Caco-2 (cell line): ENCODE data around the gene CAPN8. TPM values are rescaled to one million over a fixed set of nuclear protein-coding genes. Genes with fewer than 3 reads are reported as not detected.

Source experiments
- BruUV-seq: library from RNA; stranded (reverse); fragments of 400-500 nt; replicated peaks from 2 replicates; lab custom pipeline; 2021; lab: Mats Ljungman, UMichigan
- CTCF ChIA-PET: fragments of 300-600 bp; sonication (Branson Sonifier 250); formaldehyde crosslinking; loops from one replicate; lab custom pipeline; 2022; ENCODE audit warnings: antibody characterized with exemption; lab: Charles Lee
- POLR2A ChIA-PET: fragments of 300-600 bp; sonication (Branson Sonifier 250); formaldehyde crosslinking; loops from one replicate; lab custom pipeline; 2022; ENCODE audit warnings: antibody characterized with exemption; lab: Charles Lee
- DNase-seq, 2 experiments: peaks; one replicate each; pipeline versions ENCODE4 v3.0.0 to v3.0.0-alpha.2; 2020 to 2022
- H3K27me3 ChIP-seq: replicated peaks from 2 replicates; pipeline ENCODE4 v1.6.0; 2011; ENCODE audit warnings: low read length; ENCODE audit not compliant: control insufficient read depth, insufficient read depth
- H3K36me3 ChIP-seq: 2 replicates; pipeline ENCODE4 v1.5.1; 2011; ENCODE audit warnings: low read length; ENCODE audit not compliant: control insufficient read depth, insufficient read depth
- H3K4me1 ChIP-seq: fragments of 250-450 bp; sonication (Bioruptor Pico); 2 replicates; pipeline ENCODE4 v1.5.1; 2020; ENCODE audit warnings: mild to moderate bottlenecking
- H3K4me3 ChIP-seq: 2 replicates; pipeline ENCODE4 v1.5.1; 2011; ENCODE audit warnings: low read depth, mild to moderate bottlenecking, control low read depth, low read length
- H3K9me3 ChIP-seq: fragments of 250-450 bp; sonication (Bioruptor Pico); 2 replicates; pipeline ENCODE4 v1.5.1; 2020; ENCODE audit warnings: mild to moderate bottlenecking, moderate library complexity
- H3K27ac Mint-ChIP-seq: one replicate; pipeline ENCODE4 v1.8.0; 2022; ENCODE audit warnings: mixed read lengths; ENCODE audit not compliant: unreplicated experiment
- H3K27me3 Mint-ChIP-seq: one replicate; pipeline ENCODE4 v1.8.0; 2022; ENCODE audit warnings: mixed read lengths; ENCODE audit not compliant: insufficient read depth, unreplicated experiment
- H3K36me3 Mint-ChIP-seq: one replicate; pipeline ENCODE4 v1.8.0; 2022; ENCODE audit warnings: mild to moderate bottlenecking, mixed read lengths; ENCODE audit not compliant: insufficient read depth, unreplicated experiment
- H3K4me1 Mint-ChIP-seq: one replicate; pipeline ENCODE4 v1.8.0; 2022; ENCODE audit warnings: low read depth, mixed read lengths; ENCODE audit not compliant: unreplicated experiment
- H3K4me3 Mint-ChIP-seq: one replicate; pipeline ENCODE4 v1.8.0; 2022; ENCODE audit warnings: mild to moderate bottlenecking, moderate library complexity, mixed read lengths; ENCODE audit not compliant: unreplicated experiment
- H3K9me3 Mint-ChIP-seq: one replicate; pipeline ENCODE4 v1.8.0; 2022; ENCODE audit warnings: mixed read lengths; ENCODE audit not compliant: unreplicated experiment
- CTCF ChIP-seq, 2 experiments: fragments of 200-600 bp in 1 of 2; IDR thresholded peaks; 1 replicate in 1 of 2; 2 replicates in 1 of 2; pipeline versions ENCODE4 v1.5.1 to v1.8.0; 2011 to 2022; ENCODE audit warnings: antibody characterized with exemption in 1 of 2, control low read depth in 1 of 2, inconsistent platforms in 1 of 2, low read depth in 1 of 2, low read length in 1 of 2, mild to moderate bottlenecking in 1 of 2, moderate library complexity in 1 of 2; ENCODE audit not compliant: insufficient read depth in 1 of 2, severe bottlenecking in 1 of 2, unreplicated experiment in 1 of 2
- intact Hi-C: fragments of 100-400 bp; cut with micrococcal nuclease; formaldehyde crosslinking; loops from one replicate; pipeline ENCODE4 v1.10.0; 2022; ENCODE audit not compliant: unreplicated experiment
- total RNA-seq: library from RNA; stranded (reverse); gene quantifications from 2 replicates; pipeline ENCODE4 v1.2.3, GENCODE V29; 2022

The CAPN8 gene
- total RNA-seq, 1 experiment from 2014 or later, result 4.1 TPM

GRCh38 chr1:223670458-223671159, 5.1 kb upstream of the CAPN8 start:
- ChIA-PET CTCF (interaction anchor here (0.5 to 0.7 kb wide), 2 partner anchors 21 to 537 kb away, joined by 3 to 4 read pairs; no protein-coding TSS in a partner anchor), POLR2A (no interaction called here)
- peak; percentile 24 to 37 for TF ChIP-seq CTCF (IDR thresholded peaks at IDR 0.05; ENCODE audit: insufficient read depth in 1 of 2, low read depth in 1 of 2, low read length in 1 of 2, severe bottlenecking in 1 of 2, unreplicated experiment in 1 of 2)
- Mint-ChIP-seq H3K9me3 (peaks cover 43% of the 10 kb centered on the region), H3K4me1 (peaks cover 11% of the 10 kb centered on the region), H3K4me3 (no peak overlapping the region), H3K27ac (no peak overlapping the region), H3K36me3 (no peaks in the 10 kb centered on the region), H3K27me3 (no peaks in the 10 kb centered on the region)
- no peaks in the 10 kb centered on the region for H3K27me3 ChIP-seq
- no peak overlapping the region for H3K4me3 ChIP-seq
- H3K36me3 ChIP-seq, result no peaks in the 10 kb centered on the region
- intact Hi-C loops, result no loop called here
- no TSS peak for BruUV-seq
- peaks cover 24% of the 10 kb centered on the region for H3K9me3 ChIP-seq
- peaks cover 15% of the 10 kb centered on the region; the same call in 1 of the 2 replicates for H3K4me1 ChIP-seq
- DNase-seq, result peak; percentile 36 to 39

- Mint-ChIP-seq H3K36me3 (no peaks in the 10 kb centered on the region), H3K4me1 (peaks cover 11% of the 10 kb centered on the region), H3K27me3 (no peaks in the 10 kb centered on the region), H3K4me3 (no peak overlapping the region), H3K9me3 (peaks cover 30% of the 10 kb centered on the region), H3K27ac (no peak overlapping the region)
- no peaks in the 10 kb centered on the region for H3K36me3 ChIP-seq
- no peaks in the 10 kb centered on the region for H3K27me3 ChIP-seq
- H3K9me3 ChIP-seq, result peaks cover 14% of the 10 kb centered on the region
- DNase-seq, result no peak
- no peak overlapping the region for H3K4me3 ChIP-seq
- peaks cover 20% of the 10 kb centered on the region; the same call in 1 of the 2 replicates for H3K4me1 ChIP-seq
- intact Hi-C loops, result no loop called here
- no TSS peak for BruUV-seq
- CTCF ChIA-PET, result no interaction called here
- POLR2A ChIA-PET, result no interaction called here
- TF ChIP-seq CTCF (IDR thresholded peaks at IDR 0.05; ENCODE audit: insufficient read depth in 1 of 2, low read depth in 1 of 2, low read length in 1 of 2, severe bottlenecking in 1 of 2, unreplicated experiment in 1 of 2), result no peak
Observed at GRCh38 chr1:223669003-223669795, 3.7 kb upstream of the CAPN8 start.

GRCh38 chr1:223667484-223668182, 2.1 kb upstream of the CAPN8 start:
- BruUV-seq, result no TSS peak
- DNase-seq, result no peak
- ChIA-PET POLR2A (no interaction called here), CTCF (interaction anchor here (0.7 to 1.1 kb wide), 2 partner anchors 16 to 92 kb away, joined by 5 read pairs; no protein-coding TSS in a partner anchor)
- Histone ChIP-seq H3K4me1 (peaks cover 17% of the 10 kb centered on the region; the same call in 1 of the 2 replicates), H3K4me3 (no peak overlapping the region), H3K27me3 (no peaks in the 10 kb centered on the region), H3K36me3 (no peaks in the 10 kb centered on the region), H3K9me3 (no peaks in the 10 kb centered on the region; the same call in 1 of the 2 replicates)
- H3K27me3 Mint-ChIP-seq, result no peaks in the 10 kb centered on the region
- no peaks in the 10 kb centered on the region for H3K36me3 Mint-ChIP-seq
- peaks cover 11% of the 10 kb centered on the region for H3K4me1 Mint-ChIP-seq
- no peak overlapping the region for H3K4me3 Mint-ChIP-seq
- intact Hi-C loops, result no loop called here
- peaks cover 18% of the 10 kb centered on the region for H3K9me3 Mint-ChIP-seq
- H3K27ac Mint-ChIP-seq, result peak overlapping the region; percentile 0
- no peak for TF ChIP-seq CTCF (IDR thresholded peaks at IDR 0.05; ENCODE audit: insufficient read depth in 1 of 2, low read depth in 1 of 2, low read length in 1 of 2, severe bottlenecking in 1 of 2, unreplicated experiment in 1 of 2)
